HG02610 (cell line): ENCODE measurements around the gene TYW3.

Experiments
- ATAC-seq: cut with Tn5 transposase; IDR thresholded peaks from one replicate; pipeline ENCODE4 v1.9.1; 2021; ENCODE audit warnings: mild to moderate bottlenecking, moderate library complexity; ENCODE audit not compliant: unreplicated experiment

The TYW3 gene

DNA sequence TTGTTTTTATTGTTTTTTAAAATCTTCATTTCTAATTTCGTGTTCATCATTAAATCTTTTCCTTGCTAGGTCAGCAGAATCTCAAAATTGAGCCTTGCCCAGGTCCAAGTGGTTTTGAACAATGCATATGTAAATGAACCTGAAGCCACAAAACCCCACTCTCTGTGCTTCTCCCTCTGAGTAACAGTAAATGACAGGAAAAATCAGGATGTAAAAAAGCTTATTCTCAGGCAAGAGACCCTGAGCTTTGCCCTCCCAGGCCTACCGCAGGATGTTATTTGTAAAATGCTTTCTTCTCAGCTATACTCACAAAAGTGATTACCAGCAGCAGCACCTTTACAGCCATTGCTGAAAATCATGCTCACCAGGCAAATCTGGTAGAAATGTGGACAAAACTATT lies 47.6 kb downstream of the TYW3 start:
- ATAC-seq, result no peak

DNA sequence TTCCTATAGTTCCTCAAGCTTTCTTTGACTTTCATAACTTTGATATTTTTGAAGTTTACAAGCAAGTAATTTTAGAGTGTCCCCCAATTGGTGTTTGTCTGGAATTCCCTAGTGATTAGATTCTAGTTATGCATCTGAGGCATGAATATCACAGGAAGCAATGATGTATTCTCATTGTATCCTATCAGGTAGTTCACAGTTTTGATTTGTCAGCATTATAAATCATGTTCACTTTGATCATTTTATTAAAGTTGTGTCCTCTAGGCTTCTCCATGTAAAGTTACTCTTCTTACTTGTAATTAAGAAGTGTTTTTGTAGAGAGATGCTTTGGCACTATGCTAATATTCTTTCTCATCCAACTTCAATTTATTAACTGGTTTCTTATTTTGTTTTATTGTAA lies 53.0 kb downstream of the TYW3 start:
- no peak for ATAC-seq

GRCh38 chr1:74790453-74790852 lies 57.5 kb downstream of the TYW3 start:
- no peak for ATAC-seq

DNA sequence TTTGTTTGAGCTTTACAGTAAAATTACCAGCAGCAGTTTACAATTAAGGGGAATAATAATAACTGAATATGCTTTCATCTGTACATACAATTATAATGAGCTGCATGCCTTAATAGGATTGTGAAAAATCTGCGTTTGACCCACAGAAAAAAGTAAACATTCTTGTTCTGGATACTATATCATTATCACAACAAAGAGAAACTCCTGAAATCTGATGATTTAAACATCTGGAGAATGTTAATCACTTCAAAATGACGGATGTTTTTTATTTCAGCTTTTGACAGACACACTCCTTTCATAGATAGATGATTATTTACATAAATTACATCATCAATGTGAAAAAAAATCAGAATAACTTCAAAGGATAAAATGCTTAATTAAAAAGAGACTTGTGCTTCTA lies 58.5 kb downstream of the TYW3 start:
- no peak for ATAC-seq

GRCh38 chr1:74799119-74799657 lies 66.2 kb downstream of the TYW3 start:
- no peak for ATAC-seq

GRCh38 chr1:74811436-74812179 lies 78.7 kb downstream of the TYW3 start:
- ATAC-seq, result peak; percentile 60

- ATAC-seq, result peak; percentile 89
These were observed 79.2 kb downstream of the TYW3 start for GRCh38 chr1:74812180-74812541.
